ENCODE data around the gene CRYM.
"Not testable (repeated sequence)": the region's sequence is repeated elsewhere in the genome, so short reads cannot be mapped to it uniquely, and the experiment has no call there.

CRYM gene

GRCh38 chr16:21302898-21303528 lies 24.9 kb upstream of the CRYM start:
- peak overlapping the region; percentile 87; the same call in 1 of the 2 replicates for H3K4me3 ChIP-seq (ENCODE audit: low read depth, low read length)
- TF ChIP-seq CTCF (IDR thresholded peaks at IDR 0.05; ENCODE audit: low read depth, low read length, missing control alignments), result no peak
- peak; percentile 41 for DNase-seq (ENCODE audit: low read depth)

GRCh38 chr16:21302454-21302853 lies 24.4 kb upstream of the CRYM start:
- DNase-seq (ENCODE audit: low read depth), result no peak
- no peak for TF ChIP-seq CTCF (IDR thresholded peaks at IDR 0.05; ENCODE audit: low read depth, low read length, missing control alignments)
- H3K4me3 ChIP-seq (ENCODE audit: low read depth, low read length), result peak overlapping the region; percentile 87

- no peak for DNase-seq (ENCODE audit: low read depth)
- peak overlapping the region; percentile 87 for H3K4me3 ChIP-seq (ENCODE audit: low read depth, low read length)
- TF ChIP-seq CTCF (IDR thresholded peaks at IDR 0.05; ENCODE audit: low read depth, low read length, missing control alignments), result no peak
These were observed 23.8 kb upstream of the CRYM start for GRCh38 chr16:21301895-21302291.

- peak; percentile 60 for DNase-seq (ENCODE audit: low read depth)
- TF ChIP-seq CTCF (IDR thresholded peaks at IDR 0.05; ENCODE audit: low read depth, low read length, missing control alignments), result peak; percentile 26
- H3K4me3 ChIP-seq (ENCODE audit: low read depth, low read length), result peak overlapping the region; percentile 87
These were observed 23.2 kb upstream of the CRYM start for GRCh38 chr16:21301168-21301894.

DNA sequence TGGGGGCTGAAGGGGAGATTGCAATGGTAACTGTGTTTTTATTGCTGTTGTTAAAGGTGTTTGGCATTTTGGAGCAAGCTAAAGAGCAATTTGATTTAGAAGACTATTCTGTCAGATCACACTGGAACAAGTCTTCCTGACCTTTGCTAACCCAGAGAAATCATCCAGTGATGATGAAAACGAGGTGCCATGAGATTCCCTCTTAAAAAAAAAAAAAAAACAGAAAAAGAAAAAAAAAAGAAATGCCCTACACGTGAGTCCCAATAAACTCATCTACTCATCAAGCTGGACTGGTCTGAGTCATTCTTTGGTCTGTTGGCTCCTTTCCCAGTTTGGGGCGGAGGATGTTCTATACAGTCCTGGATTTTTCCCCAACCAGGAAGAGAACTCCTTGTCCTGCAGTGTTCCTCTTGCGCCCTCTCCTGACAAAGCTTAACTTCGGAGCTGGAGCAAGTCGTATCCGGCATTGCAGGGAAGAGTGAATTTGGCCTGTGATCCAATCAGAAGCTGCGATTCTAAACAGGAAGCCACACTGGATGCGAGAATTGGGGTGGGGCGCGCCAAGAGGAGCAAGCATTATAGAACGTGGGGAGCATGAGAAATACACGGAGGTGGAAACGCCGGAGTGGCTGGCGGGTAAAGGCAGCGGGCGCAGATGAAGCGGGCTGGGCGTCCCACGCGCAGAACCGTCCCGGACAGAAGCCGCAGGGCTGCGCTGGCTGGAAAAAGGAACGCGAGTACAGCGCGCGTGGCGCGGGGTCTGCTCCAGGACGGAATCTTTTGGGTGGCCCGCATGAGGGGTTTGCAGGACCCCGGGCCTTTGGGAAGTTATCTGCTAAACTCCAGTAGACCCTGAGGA lies 22.4 kb upstream of the CRYM start:
- H3K4me3 ChIP-seq (ENCODE audit: low read depth, low read length), result peak overlapping the region; percentile 87
- DNase-seq (ENCODE audit: low read depth), result peak; percentile 85
- TF ChIP-seq CTCF (IDR thresholded peaks at IDR 0.05; ENCODE audit: low read depth, low read length, missing control alignments), result peak; percentile 64

GRCh38 chr16:21289789-21290188 lies 11.7 kb upstream of the CRYM start:
- not testable (repeated sequence) for H3K4me3 ChIP-seq (ENCODE audit: low read depth, low read length); DNase-seq (ENCODE audit: low read depth)

GRCh38 chr16:21285314-21285713 lies 7.2 kb upstream of the CRYM start:
- no peak overlapping the region for H3K4me3 ChIP-seq (ENCODE audit: low read depth, low read length)
- DNase-seq (ENCODE audit: low read depth), result no peak
- TF ChIP-seq CTCF (IDR thresholded peaks at IDR 0.05; ENCODE audit: low read depth, low read length, missing control alignments), result no peak

Data from GM12864 (cell line).